C4-2B (cell line): Measurements from ENCODE around the gene TCF4.

Experiments used
- CTCF ChIP-seq: fragments of 450-650 bp; conservative IDR thresholded peaks from 2 replicates; pipeline ENCODE4 v1.5.1; 2017; ENCODE audit warnings: mild to moderate bottlenecking
- ZFX ChIP-seq: fragments of 450-650 bp; IDR thresholded peaks from 2 replicates; pipeline ENCODE4 v1.6.1; 2017

GRCh38 chr18:55541571-55541970 lies 46.4 kb downstream of the TCF4 start:
- TF ChIP-seq CTCF (no peak), ZFX (no peak)
